ENCODE results near the gene FGF23.

Gene FGF23

DNA sequence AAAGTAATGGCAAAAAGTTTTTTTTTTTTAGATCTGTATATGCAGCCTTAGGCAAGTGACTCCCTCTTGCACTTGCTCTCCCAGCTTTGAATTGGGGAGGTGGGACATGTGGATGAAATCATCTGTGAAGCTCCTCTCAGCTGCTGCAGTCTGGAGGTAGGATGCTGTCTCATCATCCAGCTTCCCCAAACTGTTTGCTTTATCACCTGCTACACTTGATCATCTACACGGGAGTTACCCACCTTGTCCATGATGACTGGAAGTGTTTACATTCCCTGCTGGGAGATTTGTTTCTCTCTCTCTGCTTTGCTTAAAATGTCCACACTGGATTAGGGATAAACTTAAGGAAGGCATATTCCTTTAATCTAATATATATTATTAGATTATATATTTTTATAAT, 8.5 kb upstream of the FGF23 start:
- no peak for DNase-seq (ENCODE audit: low spot score)

DNA sequence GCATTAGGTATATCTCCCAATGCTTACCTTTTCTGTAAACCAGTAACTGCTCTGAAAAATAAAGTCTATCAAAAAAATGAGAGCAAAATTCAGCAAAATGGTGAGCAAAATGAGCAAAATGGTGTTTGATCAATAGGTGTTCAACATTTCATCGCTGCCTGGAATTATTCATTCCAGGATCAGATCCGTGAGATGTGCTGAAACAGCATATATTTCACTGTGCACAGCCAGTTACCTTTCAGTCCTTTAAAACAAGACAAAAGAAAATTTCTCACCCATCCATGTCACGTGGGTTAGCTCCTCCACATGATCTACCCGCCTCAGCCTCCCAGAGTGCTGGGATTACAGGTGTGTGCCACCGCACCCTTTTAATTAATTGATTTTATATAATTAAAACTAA, 8.1 kb upstream of the FGF23 start:
- no peak overlapping the region for H3K27ac ChIP-seq
- TF ChIP-seq, protein P1, sequence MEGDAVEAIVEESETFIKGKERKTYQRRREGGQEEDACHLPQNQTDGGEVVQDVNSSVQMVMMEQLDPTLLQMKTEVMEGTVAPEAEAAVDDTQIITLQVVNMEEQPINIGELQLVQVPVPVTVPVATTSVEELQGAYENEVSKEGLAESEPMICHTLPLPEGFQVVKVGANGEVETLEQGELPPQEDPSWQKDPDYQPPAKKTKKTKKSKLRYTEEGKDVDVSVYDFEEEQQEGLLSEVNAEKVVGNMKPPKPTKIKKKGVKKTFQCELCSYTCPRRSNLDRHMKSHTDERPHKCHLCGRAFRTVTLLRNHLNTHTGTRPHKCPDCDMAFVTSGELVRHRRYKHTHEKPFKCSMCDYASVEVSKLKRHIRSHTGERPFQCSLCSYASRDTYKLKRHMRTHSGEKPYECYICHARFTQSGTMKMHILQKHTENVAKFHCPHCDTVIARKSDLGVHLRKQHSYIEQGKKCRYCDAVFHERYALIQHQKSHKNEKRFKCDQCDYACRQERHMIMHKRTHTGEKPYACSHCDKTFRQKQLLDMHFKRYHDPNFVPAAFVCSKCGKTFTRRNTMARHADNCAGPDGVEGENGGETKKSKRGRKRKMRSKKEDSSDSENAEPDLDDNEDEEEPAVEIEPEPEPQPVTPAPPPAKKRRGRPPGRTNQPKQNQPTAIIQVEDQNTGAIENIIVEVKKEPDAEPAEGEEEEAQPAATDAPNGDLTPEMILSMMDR (conservative IDR thresholded peaks at IDR 0.05; ENCODE audit: low read depth): no peak
- no peak for DNase-seq (ENCODE audit: low spot score)
- CTCF ChIA-PET: no interaction called here
- POLR2A ChIA-PET (ENCODE audit: low non-redundant PET): no interaction called here

More for the DNA sequence above, 8.5 kb upstream of the FGF23 start:
- POLR2A ChIA-PET (ENCODE audit: low non-redundant PET): no interaction called here
- H3K27ac ChIP-seq: no peak overlapping the region
- TF ChIP-seq, protein P1 (conservative IDR thresholded peaks at IDR 0.05; ENCODE audit: low read depth): no peak
- CTCF ChIA-PET: no interaction called here

DNA sequence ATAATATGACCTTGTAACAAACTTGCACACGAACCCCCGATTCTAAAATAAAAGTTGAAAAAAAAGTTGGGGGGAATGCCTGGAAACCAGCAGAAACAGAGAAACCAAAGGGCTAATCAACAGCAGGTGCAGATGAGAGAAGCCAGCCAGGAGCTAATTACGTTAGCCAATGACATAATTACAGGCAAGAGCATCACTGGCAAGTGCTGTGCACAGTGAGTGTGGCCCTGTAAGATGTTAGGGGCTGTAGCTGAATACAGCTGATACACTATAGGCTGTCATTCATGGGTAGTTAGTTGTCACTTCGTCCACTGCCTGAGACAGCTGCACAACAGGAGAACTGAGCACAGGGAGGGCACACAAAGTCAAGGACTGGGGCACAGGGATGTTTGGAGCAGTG, 7.3 kb upstream of the FGF23 start:
- no peak for DNase-seq (ENCODE audit: low spot score)
- TF ChIP-seq, protein P1 (conservative IDR thresholded peaks at IDR 0.05; ENCODE audit: low read depth): no peak
- ChIA-PET CTCF (no interaction called here), POLR2A (ENCODE audit: low non-redundant PET) (no interaction called here)
- no peak overlapping the region for H3K27ac ChIP-seq

DNA sequence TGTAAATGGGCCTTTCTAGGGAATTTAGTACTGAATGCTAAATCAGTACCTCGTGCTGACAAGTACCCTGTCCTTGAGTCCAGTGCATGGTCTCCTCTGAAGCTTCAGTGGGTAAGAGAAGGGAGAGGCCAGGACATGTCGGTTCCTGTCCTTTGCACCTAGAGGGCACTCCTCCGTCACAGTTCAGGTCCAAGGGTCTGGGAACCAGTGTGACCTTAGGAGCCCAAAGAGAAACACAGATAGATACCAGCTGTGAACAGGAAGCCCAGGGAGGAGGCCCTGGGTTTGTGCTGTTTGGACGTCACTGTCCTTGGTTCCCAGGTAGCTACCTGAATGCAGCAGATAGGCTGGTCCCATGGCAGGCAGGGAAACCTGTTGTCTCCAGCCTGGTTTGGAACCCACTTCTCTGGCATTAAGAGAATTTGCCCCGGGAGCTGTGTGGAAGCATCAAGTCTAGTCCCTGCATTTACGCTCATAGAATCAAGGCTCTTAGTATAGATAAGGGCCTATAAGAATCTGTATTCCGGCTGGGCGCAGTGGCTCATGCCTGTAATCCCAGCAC, 3.9 kb upstream of the FGF23 start:
- TF ChIP-seq, protein P1 (conservative IDR thresholded peaks at IDR 0.05; ENCODE audit: low read depth): no peak
- POLR2A ChIA-PET (ENCODE audit: low non-redundant PET): no interaction called here
- H3K27ac ChIP-seq: no peak overlapping the region
- no peak for DNase-seq (ENCODE audit: low spot score)
- CTCF ChIA-PET: no interaction called here

DNA sequence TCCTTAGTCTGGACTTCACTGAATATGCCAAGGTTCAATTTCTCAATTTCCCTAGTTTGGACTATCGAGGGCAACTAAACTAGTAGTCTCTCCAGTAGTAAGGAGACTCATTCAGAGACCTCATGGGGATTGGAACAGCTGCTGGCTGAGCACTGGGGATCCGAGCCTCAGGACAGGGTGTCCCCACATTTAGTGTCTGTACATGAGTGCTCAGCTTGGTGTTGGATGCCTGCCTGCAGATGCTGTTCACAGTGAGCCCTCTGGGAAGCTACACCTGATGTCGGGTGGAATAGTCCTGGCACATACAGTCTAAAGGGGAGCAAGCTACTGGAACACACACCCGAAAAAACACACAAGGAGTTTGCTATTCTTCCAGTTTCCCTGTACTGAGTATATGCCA, 820 bp upstream of the FGF23 start:
- no peak for DNase-seq (ENCODE audit: low spot score)
- ChIA-PET POLR2A (ENCODE audit: low non-redundant PET) (no interaction called here), CTCF (interaction anchor here (0.5 kb wide), 1 partner anchor 10 kb away, joined by 3 read pairs; no protein-coding TSS in a partner anchor)
- no peak overlapping the region for H3K27ac ChIP-seq
- TF ChIP-seq, protein P1 (conservative IDR thresholded peaks at IDR 0.05; ENCODE audit: low read depth): no peak

DNA sequence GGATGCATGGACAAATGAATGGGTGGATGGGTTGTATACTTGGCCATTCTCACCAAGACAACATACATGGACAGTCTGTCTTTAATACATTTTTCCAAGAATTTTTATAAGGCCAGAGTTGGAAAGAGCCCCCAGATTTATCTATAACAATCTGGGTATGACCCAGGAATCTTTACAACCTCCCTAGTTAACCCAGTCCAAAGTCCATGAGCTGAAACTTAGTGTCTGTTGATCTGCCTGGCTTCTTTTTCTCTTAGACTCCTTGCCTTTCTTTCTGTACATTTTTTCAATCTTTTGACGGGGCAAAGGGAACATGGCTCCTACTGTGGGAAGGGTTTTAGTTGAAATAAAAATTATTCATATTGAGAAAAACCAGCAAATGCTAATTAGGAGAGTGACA, 740 bp downstream of the FGF23 start:
- POLR2A ChIA-PET (ENCODE audit: low non-redundant PET): no interaction called here

More for the DNA sequence above, 740 bp downstream of the FGF23 start:
- no peak for DNase-seq (ENCODE audit: low spot score)
- H3K27ac ChIP-seq: no peak overlapping the region
- CTCF ChIA-PET: no interaction called here
- TF ChIP-seq, protein P1 (conservative IDR thresholded peaks at IDR 0.05; ENCODE audit: low read depth): no peak

All from RWPE1 (cell line).